GM23338 (cell line): Measurements from ENCODE around the gene ARL6IP5. TPM values are rescaled to one million over a fixed set of nuclear protein-coding genes. Genes with fewer than 3 reads are reported as not detected.

ENCODE experiments used
- ATAC-seq: fragments of 200-7000 bp; cut with Tn5 transposase; 3 replicates; pipeline ENCODE4 v1.9.1; 2020
- DNase-seq: peaks from one replicate; pipeline ENCODE4 v3.0.0-alpha.2; 2015; ENCODE audit warnings: low spot score
- H2AFZ ChIP-seq: fragments of 200-600 bp; sonication (generic); 2 replicates; pipeline ENCODE4 v1.8.0; 2016; ENCODE audit warnings: antibody characterized with exemption, mild to moderate bottlenecking, moderate library complexity
- H3F3A ChIP-seq: fragments of 200-600 bp; sonication (generic); replicated peaks from 2 replicates; pipeline ENCODE4 v1.8.0; 2017; ENCODE audit warnings: antibody characterized with exemption, mixed run types, low read depth
- H3K27ac ChIP-seq: fragments of 200-600 bp; sonication (generic); 2 replicates; pipeline ENCODE4 v1.6.1; 2016; ENCODE audit warnings: low read depth
- H3K27me3 ChIP-seq: fragments of 200-600 bp; sonication (generic); 2 replicates; pipeline ENCODE4 v1.8.0; 2016; ENCODE audit warnings: mild to moderate bottlenecking, mixed run types, moderate library complexity; ENCODE audit not compliant: insufficient read depth
- H3K36me3 ChIP-seq: fragments of 200-600 bp; sonication (generic); 2 replicates; pipeline ENCODE4 v1.8.0; 2016; ENCODE audit warnings: mild to moderate bottlenecking; ENCODE audit not compliant: insufficient read depth
- H3K4me1 ChIP-seq: fragments of 200-600 bp; sonication (generic); 2 replicates; pipeline ENCODE4 v1.8.0; 2016; ENCODE audit warnings: mild to moderate bottlenecking, moderate library complexity; ENCODE audit not compliant: insufficient read depth
- H3K4me2 ChIP-seq: fragments of 200-600 bp; sonication (generic); 2 replicates; pipeline ENCODE4 v1.7.1; 2017; ENCODE audit warnings: mixed run types
- H3K4me3 ChIP-seq: fragments of 200-600 bp; sonication (generic); 2 replicates; pipeline ENCODE4 v1.6.1; 2016; ENCODE audit warnings: mixed run types
- H3K79me2 ChIP-seq: fragments of 200-600 bp; sonication (generic); replicated peaks from 2 replicates; pipeline ENCODE4 v1.8.0; 2017; ENCODE audit warnings: mild to moderate bottlenecking; ENCODE audit not compliant: insufficient read depth
- H3K9me2 ChIP-seq: fragments of 200-600 bp; sonication (generic); 2 replicates; pipeline ENCODE4 v1.8.0; 2017; ENCODE audit not compliant: insufficient read depth
- H4K20me1 ChIP-seq: fragments of 200-600 bp; sonication (generic); replicated peaks from 2 replicates; pipeline ENCODE4 v1.8.0; 2017; ENCODE audit warnings: mild to moderate bottlenecking; ENCODE audit not compliant: insufficient read depth
- H3K27ac Mint-ChIP-seq: 2 replicates; pipeline ENCODE4 v1.8.0; 2020; ENCODE audit warnings: inconsistent platforms, mild to moderate bottlenecking, moderate library complexity, mixed read lengths
- H3K27me3 Mint-ChIP-seq: 3 replicates; pipeline ENCODE4 v1.8.0; 2022; ENCODE audit warnings: low read depth, mild to moderate bottlenecking, moderate library complexity, mixed read lengths, inconsistent platforms; ENCODE audit not compliant: insufficient read depth, poor library complexity
- H3K36me3 Mint-ChIP-seq: 3 replicates; pipeline ENCODE4 v1.8.0; 2021; ENCODE audit warnings: low read depth, mild to moderate bottlenecking, inconsistent platforms, moderate library complexity, mixed read lengths
- H3K4me1 Mint-ChIP-seq: 3 replicates; pipeline ENCODE4 v1.8.0; 2020; ENCODE audit warnings: mild to moderate bottlenecking, inconsistent platforms, mixed read lengths
- H3K4me3 Mint-ChIP-seq: 3 replicates; pipeline ENCODE4 v1.8.0; 2021; ENCODE audit warnings: moderate library complexity, mild to moderate bottlenecking, inconsistent platforms, mixed read lengths
- H3K9me3 Mint-ChIP-seq: 3 replicates; pipeline ENCODE4 v1.8.0; 2020; ENCODE audit warnings: moderate library complexity, mild to moderate bottlenecking, inconsistent platforms, mixed read lengths
- CREB1 ChIP-seq: fragments of 250-450 bp; sonication (Bioruptor Pico); IDR thresholded peaks from 2 replicates; pipeline ENCODE4 v1.5.0; 2020; ENCODE audit warnings: low read depth, mild to moderate bottlenecking, moderate library complexity
- EZH2 ChIP-seq: fragments of 200-600 bp; sonication (generic); IDR thresholded peaks from one replicate; pipeline ENCODE4 v1.8.0; 2017; ENCODE audit warnings: antibody characterized with exemption, mild to moderate bottlenecking, low read depth; ENCODE audit not compliant: unreplicated experiment
- EZH2phosphoT487 ChIP-seq: fragments of 200-600 bp; sonication (generic); IDR thresholded peaks from one replicate; pipeline ENCODE4 v1.8.1; 2018; ENCODE audit warnings: antibody characterized with exemption; ENCODE audit not compliant: unreplicated experiment
- JUNB ChIP-seq: IDR thresholded peaks from one replicate; pipeline ENCODE4 v1.6.1; 2016; ENCODE audit warnings: antibody characterized with exemption; ENCODE audit not compliant: unreplicated experiment
- NANOG ChIP-seq: IDR thresholded peaks from 2 replicates; pipeline ENCODE4 v1.6.1; 2016; ENCODE audit warnings: antibody characterized with exemption, borderline replicate concordance
- POLR2AphosphoS5 ChIP-seq: IDR thresholded peaks from 2 replicates; pipeline ENCODE4 v1.6.1; 2016; ENCODE audit warnings: antibody characterized with exemption, low read depth
- STAT1 ChIP-seq: IDR thresholded peaks from one replicate; pipeline ENCODE4 v1.6.1; 2016; ENCODE audit warnings: antibody characterized with exemption; ENCODE audit not compliant: unreplicated experiment
- ZNF114 ChIP-seq: fragments of 250-450 bp; sonication (Bioruptor Pico); IDR thresholded peaks from 2 replicates; pipeline ENCODE4 v1.5.0; 2020; ENCODE audit warnings: mild to moderate bottlenecking, moderate library complexity
- ZNF331 ChIP-seq: fragments of 250-450 bp; sonication (Bioruptor Pico); IDR thresholded peaks from 2 replicates; pipeline ENCODE4 v1.5.0; 2020; ENCODE audit warnings: low read depth, mild to moderate bottlenecking, moderate library complexity
- polyA plus RNA-seq: library from polyadenylated mRNA; unstranded; fragments of >200 nt; fragmentation: Nextera tagmentation; extraction: Ambion mirVana; gene quantifications from 2 replicates; pipeline ENCODE4 v1.2.1, GENCODE V29; 2016
- total RNA-seq: library from RNA; depleted of rRNA; stranded (reverse); fragments of >200 nt; shearing (Covaris generic); gene quantifications from 2 replicates; pipeline ENCODE4 v1.2.3, GENCODE V29; 2014
- TF ChIP-seq, protein P1 (sequence below), 2 experiments: fragments of 200-600 bp in 1 of 2; sonication (generic) in 1 of 2; conservative IDR thresholded peaks; 2 replicates each; pipeline versions ENCODE4 v1.5.1 to v1.6.1; 2016 to 2017; ENCODE audit warnings: antibody characterized with exemption in 2 of 2, low read depth in 2 of 2, mild to moderate bottlenecking in 2 of 2, moderate library complexity in 1 of 2
- TF ChIP-seq, protein P2 (sequence below): IDR thresholded peaks from one replicate; pipeline ENCODE4 v1.6.1; 2018; ENCODE audit warnings: antibody characterized with exemption; ENCODE audit not compliant: unreplicated experiment
- TF ChIP-seq, protein P3 (sequence below): fragments of 250-450 bp; sonication (Bioruptor Pico); IDR thresholded peaks from 2 replicates; pipeline ENCODE4 v1.5.0; 2020; ENCODE audit warnings: mild to moderate bottlenecking, moderate library complexity

The ARL6IP5 gene
- total and polyA plus RNA-seq, 2 experiments from 2014 or later, result 28.8 to 39.8 TPM

- no peak for ATAC-seq
- Histone ChIP-seq H3K4me3 (no peak overlapping the region), H3K27ac (no peak overlapping the region), H3K4me2 (no peak overlapping the region), H4K20me1 (no peaks in the 10 kb centered on the region), H3K36me3 (no peaks in the 10 kb centered on the region), H3K9me2 (no peaks in the 10 kb centered on the region), H2AFZ (no peak overlapping the region; the same call in 1 of the 2 replicates), H3K4me1 (no peaks in the 10 kb centered on the region), H3F3A (no peaks in the 10 kb centered on the region), H3K79me2 (no peaks in the 10 kb centered on the region), H3K27me3 (no peaks in the 10 kb centered on the region)
- Mint-ChIP-seq H3K27ac (no peak overlapping the region), H3K4me1 (peaks cover 2% of the 10 kb centered on the region; the same call in 2 of the 3 replicates), H3K9me3 (no peaks in the 10 kb centered on the region), H3K27me3 (no peaks in the 10 kb centered on the region), H3K36me3 (no peaks in the 10 kb centered on the region), H3K4me3 (no peak overlapping the region)
- DNase-seq, result no peak
- TF ChIP-seq CREB1 (CRISPR knock-in tag) (no peak), NANOG (no peak), STAT1 (no peak), ZNF331 (CRISPR knock-in tag) (no peak), EZH2phosphoT487 (no peak), JUNB (no peak), POLR2AphosphoS5 (no peak), ZNF114 (CRISPR knock-in tag) (no peak), EZH2 (no peak)
- TF ChIP-seq, protein P1, sequence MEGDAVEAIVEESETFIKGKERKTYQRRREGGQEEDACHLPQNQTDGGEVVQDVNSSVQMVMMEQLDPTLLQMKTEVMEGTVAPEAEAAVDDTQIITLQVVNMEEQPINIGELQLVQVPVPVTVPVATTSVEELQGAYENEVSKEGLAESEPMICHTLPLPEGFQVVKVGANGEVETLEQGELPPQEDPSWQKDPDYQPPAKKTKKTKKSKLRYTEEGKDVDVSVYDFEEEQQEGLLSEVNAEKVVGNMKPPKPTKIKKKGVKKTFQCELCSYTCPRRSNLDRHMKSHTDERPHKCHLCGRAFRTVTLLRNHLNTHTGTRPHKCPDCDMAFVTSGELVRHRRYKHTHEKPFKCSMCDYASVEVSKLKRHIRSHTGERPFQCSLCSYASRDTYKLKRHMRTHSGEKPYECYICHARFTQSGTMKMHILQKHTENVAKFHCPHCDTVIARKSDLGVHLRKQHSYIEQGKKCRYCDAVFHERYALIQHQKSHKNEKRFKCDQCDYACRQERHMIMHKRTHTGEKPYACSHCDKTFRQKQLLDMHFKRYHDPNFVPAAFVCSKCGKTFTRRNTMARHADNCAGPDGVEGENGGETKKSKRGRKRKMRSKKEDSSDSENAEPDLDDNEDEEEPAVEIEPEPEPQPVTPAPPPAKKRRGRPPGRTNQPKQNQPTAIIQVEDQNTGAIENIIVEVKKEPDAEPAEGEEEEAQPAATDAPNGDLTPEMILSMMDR (conservative IDR thresholded peaks at IDR 0.05; ENCODE audit: low read depth in 2 of 2), result no peak
- TF ChIP-seq, protein P2, sequence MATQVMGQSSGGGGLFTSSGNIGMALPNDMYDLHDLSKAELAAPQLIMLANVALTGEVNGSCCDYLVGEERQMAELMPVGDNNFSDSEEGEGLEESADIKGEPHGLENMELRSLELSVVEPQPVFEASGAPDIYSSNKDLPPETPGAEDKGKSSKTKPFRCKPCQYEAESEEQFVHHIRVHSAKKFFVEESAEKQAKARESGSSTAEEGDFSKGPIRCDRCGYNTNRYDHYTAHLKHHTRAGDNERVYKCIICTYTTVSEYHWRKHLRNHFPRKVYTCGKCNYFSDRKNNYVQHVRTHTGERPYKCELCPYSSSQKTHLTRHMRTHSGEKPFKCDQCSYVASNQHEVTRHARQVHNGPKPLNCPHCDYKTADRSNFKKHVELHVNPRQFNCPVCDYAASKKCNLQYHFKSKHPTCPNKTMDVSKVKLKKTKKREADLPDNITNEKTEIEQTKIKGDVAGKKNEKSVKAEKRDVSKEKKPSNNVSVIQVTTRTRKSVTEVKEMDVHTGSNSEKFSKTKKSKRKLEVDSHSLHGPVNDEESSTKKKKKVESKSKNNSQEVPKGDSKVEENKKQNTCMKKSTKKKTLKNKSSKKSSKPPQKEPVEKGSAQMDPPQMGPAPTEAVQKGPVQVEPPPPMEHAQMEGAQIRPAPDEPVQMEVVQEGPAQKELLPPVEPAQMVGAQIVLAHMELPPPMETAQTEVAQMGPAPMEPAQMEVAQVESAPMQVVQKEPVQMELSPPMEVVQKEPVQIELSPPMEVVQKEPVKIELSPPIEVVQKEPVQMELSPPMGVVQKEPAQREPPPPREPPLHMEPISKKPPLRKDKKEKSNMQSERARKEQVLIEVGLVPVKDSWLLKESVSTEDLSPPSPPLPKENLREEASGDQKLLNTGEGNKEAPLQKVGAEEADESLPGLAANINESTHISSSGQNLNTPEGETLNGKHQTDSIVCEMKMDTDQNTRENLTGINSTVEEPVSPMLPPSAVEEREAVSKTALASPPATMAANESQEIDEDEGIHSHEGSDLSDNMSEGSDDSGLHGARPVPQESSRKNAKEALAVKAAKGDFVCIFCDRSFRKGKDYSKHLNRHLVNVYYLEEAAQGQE, result no peak
- TF ChIP-seq, protein P3, sequence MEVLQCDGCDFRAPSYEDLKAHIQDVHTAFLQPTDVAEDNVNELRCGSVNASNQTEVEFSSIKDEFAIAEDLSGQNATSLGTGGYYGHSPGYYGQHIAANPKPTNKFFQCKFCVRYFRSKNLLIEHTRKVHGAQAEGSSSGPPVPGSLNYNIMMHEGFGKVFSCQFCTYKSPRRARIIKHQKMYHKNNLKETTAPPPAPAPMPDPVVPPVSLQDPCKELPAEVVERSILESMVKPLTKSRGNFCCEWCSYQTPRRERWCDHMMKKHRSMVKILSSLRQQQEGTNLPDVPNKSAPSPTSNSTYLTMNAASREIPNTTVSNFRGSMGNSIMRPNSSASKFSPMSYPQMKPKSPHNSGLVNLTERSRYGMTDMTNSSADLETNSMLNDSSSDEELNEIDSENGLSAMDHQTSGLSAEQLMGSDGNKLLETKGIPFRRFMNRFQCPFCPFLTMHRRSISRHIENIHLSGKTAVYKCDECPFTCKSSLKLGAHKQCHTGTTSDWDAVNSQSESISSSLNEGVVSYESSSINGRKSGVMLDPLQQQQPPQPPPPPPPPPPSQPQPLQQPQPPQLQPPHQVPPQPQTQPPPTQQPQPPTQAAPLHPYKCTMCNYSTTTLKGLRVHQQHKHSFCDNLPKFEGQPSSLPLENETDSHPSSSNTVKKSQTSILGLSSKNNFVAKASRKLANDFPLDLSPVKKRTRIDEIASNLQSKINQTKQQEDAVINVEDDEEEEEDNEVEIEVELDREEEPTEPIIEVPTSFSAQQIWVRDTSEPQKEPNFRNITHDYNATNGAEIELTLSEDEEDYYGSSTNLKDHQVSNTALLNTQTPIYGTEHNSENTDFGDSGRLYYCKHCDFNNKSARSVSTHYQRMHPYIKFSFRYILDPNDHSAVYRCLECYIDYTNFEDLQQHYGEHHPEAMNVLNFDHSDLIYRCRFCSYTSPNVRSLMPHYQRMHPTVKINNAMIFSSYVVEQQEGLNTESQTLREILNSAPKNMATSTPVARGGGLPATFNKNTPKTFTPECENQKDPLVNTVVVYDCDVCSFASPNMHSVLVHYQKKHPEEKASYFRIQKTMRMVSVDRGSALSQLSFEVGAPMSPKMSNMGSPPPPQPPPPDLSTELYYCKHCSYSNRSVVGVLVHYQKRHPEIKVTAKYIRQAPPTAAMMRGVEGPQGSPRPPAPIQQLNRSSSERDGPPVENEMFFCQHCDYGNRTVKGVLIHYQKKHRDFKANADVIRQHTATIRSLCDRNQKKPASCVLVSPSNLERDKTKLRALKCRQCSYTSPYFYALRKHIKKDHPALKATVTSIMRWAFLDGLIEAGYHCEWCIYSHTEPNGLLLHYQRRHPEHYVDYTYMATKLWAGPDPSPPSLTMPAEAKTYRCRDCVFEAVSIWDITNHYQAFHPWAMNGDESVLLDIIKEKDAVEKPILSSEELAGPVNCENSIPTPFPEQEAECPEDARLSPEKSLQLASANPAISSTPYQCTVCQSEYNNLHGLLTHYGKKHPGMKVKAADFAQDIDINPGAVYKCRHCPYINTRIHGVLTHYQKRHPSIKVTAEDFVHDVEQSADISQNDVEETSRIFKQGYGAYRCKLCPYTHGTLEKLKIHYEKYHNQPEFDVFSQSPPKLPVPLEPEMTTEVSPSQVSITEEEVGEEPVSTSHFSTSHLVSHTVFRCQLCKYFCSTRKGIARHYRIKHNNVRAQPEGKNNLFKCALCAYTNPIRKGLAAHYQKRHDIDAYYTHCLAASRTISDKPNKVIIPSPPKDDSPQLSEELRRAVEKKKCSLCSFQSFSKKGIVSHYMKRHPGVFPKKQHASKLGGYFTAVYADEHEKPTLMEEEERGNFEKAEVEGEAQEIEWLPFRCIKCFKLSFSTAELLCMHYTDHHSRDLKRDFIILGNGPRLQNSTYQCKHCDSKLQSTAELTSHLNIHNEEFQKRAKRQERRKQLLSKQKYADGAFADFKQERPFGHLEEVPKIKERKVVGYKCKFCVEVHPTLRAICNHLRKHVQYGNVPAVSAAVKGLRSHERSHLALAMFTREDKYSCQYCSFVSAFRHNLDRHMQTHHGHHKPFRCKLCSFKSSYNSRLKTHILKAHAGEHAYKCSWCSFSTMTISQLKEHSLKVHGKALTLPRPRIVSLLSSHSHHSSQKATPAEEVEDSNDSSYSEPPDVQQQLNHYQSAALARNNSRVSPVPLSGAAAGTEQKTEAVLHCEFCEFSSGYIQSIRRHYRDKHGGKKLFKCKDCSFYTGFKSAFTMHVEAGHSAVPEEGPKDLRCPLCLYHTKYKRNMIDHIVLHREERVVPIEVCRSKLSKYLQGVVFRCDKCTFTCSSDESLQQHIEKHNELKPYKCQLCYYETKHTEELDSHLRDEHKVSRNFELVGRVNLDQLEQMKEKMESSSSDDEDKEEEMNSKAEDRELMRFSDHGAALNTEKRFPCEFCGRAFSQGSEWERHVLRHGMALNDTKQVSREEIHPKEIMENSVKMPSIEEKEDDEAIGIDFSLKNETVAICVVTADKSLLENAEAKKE (CRISPR knock-in tag), result no peak
Observed at GRCh38 chr3:69118555-69118954, 33.8 kb downstream of the ARL6IP5 start.
